ENCODE data around the gene FAM9C.
A peak's percentile ranks its signal among the peaks of the same experiment; 100 is the strongest.
"Not testable (repeated sequence)": the region's sequence is repeated elsewhere in the genome, so short reads cannot be mapped to it uniquely, and the experiment has no call there.

FAM9C gene

GRCh38 chrX:13044441-13044840, at the start of gene FAM9C:
Gene FAM9C, minus strand, starts transcription at chrX:13044620. Its CDS starts 831 bp downstream, at chrX:13043789.
- DNase-seq, result no peak

DNA sequence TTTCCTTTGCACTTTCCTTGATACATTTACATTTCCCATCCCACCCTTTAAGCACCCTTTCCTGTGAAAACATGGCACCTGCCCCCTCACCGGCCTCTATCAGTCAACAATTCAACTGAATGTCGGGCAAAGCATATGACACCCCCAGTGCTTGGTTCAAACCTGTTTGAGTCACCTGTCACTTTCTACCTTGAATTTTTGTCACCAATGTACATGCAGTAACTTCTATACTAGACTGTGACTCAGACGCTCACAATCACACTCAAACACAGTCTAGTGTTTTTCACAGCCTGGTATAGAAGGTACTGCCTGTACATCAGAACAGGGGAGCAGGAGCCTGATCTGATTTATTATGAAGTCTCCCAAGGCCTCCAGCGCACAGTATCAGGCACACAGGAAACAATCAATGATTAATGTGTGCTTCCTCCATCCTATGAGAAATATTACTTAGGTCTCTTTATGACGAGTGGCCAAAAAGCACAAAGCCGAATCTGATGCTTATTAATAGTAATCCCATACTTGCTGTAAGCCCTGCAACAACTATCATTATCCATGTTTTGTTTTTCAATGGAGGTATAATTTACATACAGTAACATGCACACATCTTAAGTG, 49.2 kb upstream of the FAM9C start:
- DNase-seq, result no peak

DNA sequence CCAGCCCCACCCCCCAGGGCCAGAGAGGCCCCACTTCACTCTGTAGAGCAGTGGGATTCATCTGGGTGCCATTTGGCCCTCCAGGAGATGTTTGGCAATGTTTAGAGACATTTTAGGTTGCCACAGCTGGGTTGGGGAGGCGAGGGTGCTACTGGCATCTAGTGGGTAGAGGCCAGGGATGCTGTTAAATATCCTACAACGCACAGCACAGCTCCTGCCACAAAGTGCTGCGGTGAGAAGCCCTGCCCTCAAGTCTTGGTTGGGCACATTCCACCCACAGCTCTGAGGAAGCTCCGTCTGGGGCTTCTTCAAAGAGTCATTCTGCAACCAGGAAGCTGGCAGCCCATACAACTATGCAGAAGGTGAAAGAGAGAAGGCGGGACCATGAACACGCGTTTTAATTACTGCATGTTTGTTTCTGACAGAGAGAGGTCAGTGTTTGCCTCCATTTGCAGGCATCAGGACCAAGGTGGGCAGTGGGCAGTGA, 48.1 kb upstream of the FAM9C start:
- DNase-seq, result no peak

- peak; percentile 82 for DNase-seq
Measured at GRCh38 chrX:13091111-13091765, 46.8 kb upstream of the FAM9C start.

GRCh38 chrX:13090339-13091110, 46.1 kb upstream of the FAM9C start:
- peak; percentile 91 for DNase-seq

GRCh38 chrX:13090027-13090338, 45.6 kb upstream of the FAM9C start:
- DNase-seq, result no peak

- peak; percentile 36 for DNase-seq
Measured at GRCh38 chrX:13088156-13088487, 43.7 kb upstream of the FAM9C start.

DNA sequence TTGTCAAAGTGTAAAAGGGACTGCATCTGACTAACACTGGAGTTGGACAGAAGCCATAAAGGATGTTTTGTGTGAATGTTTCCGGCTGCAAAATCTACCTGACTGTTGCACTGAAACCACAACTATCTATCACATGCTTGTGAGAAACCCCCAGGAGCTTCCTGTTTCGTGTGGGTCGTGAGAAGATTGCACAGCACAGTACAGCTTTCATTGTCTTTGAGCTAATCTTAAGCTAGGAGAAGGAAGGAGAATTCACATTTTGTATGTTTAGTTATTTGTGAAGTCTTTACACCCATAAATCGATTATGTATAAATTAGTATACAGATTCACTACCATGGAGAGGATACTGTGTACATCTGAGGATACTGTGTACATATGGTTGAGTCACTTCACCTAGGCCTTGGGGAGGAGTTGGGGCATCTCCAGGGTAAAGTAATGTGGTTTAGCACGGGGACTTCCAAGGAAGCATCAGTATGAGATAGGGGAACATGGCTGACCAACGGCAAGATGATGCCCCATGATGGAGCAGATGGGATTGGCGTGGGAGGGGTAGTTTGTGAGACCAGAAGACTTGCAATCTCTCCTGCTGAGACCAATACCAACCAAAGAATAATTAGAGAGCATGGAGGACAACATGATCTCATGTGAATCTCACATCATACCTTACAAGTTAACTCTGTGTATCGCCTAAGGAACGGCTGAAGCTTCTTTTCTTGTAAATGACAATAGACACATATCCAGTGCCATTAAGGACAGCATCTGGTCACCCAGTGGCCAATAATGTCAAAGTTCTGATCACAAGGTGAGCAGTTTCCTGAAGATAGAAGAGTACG, 43.1 kb upstream of the FAM9C start:
- DNase-seq, result peak; percentile 66

- not testable (repeated sequence) for DNase-seq
Measured at GRCh38 chrX:13086793-13087321, 42.4 kb upstream of the FAM9C start.

- no peak for DNase-seq
Measured at GRCh38 chrX:13086076-13086475, 41.7 kb upstream of the FAM9C start.

- peak; percentile 28 for DNase-seq
Measured at GRCh38 chrX:13085526-13085925, 41.1 kb upstream of the FAM9C start.

GRCh38 chrX:13084611-13085010, 40.2 kb upstream of the FAM9C start:
- no peak for DNase-seq

GRCh38 chrX:13083755-13084326, 39.4 kb upstream of the FAM9C start:
- not testable (repeated sequence) for DNase-seq

GRCh38 chrX:13082206-13083065, 38.0 kb upstream of the FAM9C start:
- DNase-seq, result no peak

DNA sequence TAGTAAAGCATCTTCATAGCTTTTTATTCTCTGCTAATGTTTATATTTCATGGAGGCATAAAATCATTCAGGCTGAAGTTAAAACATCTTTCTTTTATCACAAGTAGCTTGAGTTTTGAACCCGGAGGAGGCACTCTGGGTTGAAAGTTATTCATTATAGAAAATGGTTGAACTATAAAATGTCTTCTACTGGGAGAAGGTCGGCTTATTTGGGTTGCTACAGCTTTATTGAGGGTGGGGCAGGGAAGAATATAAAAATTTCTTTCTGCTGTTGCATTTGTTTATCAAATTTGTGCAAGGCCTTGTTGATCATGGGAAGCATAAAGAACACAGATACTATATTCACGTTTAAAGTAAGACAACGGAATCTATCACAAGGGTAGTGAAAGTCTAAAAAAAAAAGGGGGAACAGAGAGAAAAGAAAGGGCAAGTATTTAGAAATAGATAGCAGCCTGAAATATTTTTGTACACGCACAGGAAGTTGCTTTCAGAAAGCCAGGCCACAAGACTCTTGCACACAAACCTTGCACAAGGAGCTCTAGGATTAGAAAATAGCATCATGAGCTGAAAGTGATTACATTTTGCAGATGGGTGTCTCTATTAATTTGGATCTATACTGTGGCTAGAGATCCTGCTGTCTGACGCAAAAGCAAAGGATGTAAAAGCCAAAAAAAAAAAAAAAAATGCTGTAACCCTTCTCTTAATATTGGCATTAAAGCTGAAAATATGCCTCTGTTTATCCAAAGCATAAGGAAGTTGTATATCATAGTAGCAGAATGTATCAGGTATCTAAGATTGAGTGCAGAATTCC, 37.2 kb upstream of the FAM9C start:
- DNase-seq, result peak; percentile 72

DNA sequence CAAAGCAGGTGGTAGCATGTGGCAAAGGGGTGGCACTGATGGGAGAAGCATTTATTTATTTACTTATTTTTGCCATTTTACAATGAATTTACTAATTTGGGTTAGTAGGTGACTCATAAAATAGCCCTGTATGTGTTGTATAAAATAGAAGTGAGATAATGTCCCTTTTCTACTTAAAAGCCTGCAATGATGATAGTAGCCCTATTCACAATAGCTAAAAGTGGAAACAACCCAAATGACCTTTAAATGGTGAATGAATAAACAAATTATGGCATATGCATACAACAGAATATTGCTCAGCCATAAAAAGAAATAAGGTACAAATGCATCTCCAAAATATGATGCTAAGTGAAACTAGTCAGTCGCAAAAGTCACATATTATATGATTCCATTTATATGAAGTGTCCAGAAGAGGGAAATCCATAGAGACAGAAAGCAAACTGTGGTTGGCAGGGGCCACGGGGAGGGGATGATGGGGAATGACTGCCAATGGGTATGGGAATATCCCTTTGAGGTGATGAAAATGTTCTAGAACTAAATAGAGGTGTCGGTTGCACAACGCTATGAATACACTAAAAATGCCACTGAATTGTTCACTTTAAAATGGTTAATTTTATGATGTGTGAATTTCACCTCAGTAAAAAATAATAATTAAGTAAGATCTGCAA, 35.8 kb upstream of the FAM9C start:
- no peak for DNase-seq

- peak; percentile 9 for DNase-seq
Measured at GRCh38 chrX:13078739-13079444, 34.5 kb upstream of the FAM9C start.

- DNase-seq, result peak; percentile 6
Measured at GRCh38 chrX:13077168-13077567, 32.7 kb upstream of the FAM9C start.

DNA sequence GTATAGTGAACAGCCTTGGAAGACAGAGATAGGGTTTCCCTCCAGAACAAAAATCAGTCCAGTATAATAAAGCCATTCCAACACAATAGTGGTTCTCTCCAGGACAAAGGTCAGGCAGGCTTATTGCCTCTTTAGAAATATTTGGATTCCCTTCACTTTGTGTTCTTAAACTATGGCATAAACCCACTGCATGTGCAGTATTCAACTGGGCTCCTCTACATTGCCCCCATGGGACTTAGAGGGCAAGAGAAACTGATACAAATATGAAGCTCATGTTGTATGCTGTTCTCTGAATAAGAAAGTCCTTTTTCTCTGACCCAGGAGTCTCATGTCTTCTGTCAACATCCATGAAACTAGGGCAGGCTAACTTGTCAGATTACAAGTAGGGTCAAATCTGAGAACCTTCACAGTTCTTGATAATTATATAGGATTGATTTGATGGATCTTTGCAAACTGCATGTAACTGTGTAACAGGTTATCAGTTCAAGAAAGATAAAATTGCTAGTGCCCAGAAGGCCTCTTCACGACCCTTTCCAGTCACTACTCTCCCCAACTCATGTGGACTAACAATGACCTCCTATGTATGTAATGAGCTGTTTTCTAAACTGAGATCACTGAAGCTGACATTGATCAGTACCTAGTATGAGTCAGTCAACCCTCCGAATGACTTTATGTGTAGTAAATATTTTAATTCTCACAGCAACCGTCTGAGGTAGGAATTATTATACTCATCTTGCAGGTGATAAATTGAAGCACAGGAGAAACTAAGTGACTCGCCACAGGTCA, 31.9 kb upstream of the FAM9C start:
- DNase-seq, result no peak

Data from GF-D8 (cell line).